ENCODE data around the gene CARMIL3.

DNA sequence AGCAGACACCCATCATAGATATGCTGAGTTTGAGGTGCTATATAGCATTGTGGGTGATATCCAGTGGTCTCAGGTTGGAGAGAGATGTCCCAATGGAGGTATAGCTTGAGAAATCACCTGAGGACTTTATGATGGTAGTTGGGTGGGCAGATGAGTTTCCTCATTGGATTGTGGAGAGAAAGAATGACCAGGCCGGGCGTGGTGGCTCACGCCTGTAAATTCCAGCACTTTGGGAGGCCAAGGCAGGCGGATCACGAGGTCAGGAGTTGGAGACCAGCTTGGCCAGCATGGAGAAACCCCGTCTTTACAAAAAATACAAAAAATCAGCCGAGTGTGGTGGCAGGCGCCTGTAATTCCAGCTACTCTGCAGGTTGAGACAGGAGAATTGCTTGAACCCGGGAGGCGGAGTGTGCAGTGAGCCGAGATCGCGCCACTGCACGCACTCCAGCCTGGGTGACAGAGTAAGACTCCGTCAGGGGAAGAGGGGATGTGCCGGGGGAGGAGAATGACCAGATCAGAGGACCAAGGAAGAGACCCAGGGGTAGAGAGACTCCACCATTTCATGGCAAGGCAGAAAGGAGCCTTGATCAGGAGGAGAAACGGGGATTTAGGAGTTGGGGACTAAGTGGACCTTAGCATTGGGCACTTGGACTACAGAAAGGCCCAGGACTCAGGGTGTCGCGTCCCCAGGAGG is 41.5 kb downstream of the CARMIL3 start:
- TF ChIP-seq POLR2A (IDR thresholded peaks at IDR 0.05; ENCODE audit: low read depth, low read length) (no peak), POLR2AphosphoS5 (IDR thresholded peaks at IDR 0.05; ENCODE audit: low read depth, low read length) (no peak)
